ENCODE results near the gene ZBTB8A.
"Not testable (repeated sequence)": the region's sequence is repeated elsewhere in the genome, so short reads cannot be mapped to it uniquely, and the experiment has no call there.

Gene ZBTB8A
- total RNA-seq: 0 to 0.07 reads per million in 2 donors

GRCh38 chr1:32538887-32539583 is at the start of gene ZBTB8A:
Gene ZBTB8A (plus strand): TSS chr1:32539427. CDS start chr1:32592932, 53,505 bp downstream.
- no peak for DNase-seq

- no peak for DNase-seq
These were observed 49.3 kb upstream of the ZBTB8A start for GRCh38 chr1:32489774-32490454.

- DNase-seq: no peak
These were observed 47.8 kb upstream of the ZBTB8A start for GRCh38 chr1:32491386-32491785.

GRCh38 chr1:32494196-32494595 is 45.0 kb upstream of the ZBTB8A start:
- no peak for DNase-seq

- DNase-seq: no peak
These were observed 44.4 kb upstream of the ZBTB8A start for GRCh38 chr1:32494711-32495337.

GRCh38 chr1:32496127-32496526 is 43.1 kb upstream of the ZBTB8A start:
- DNase-seq: no peak

GRCh38 chr1:32498751-32499150 is 40.5 kb upstream of the ZBTB8A start:
- DNase-seq: no peak

GRCh38 chr1:32500387-32501209 is 38.6 kb upstream of the ZBTB8A start:
- no peak for DNase-seq

- DNase-seq: no peak
These were observed 37.4 kb upstream of the ZBTB8A start for GRCh38 chr1:32501865-32502264.

- DNase-seq: no peak
These were observed 36.1 kb upstream of the ZBTB8A start for GRCh38 chr1:32503153-32503552.

GRCh38 chr1:32507021-32507420 is 32.2 kb upstream of the ZBTB8A start:
- DNase-seq: no peak

- no peak for DNase-seq
These were observed 30.5 kb upstream of the ZBTB8A start for GRCh38 chr1:32508761-32509160.

GRCh38 chr1:32509939-32510338 is 29.3 kb upstream of the ZBTB8A start:
- no peak for DNase-seq

- DNase-seq: no peak
These were observed 22.8 kb upstream of the ZBTB8A start for GRCh38 chr1:32516402-32516801.

- no peak for DNase-seq
These were observed 20.3 kb upstream of the ZBTB8A start for GRCh38 chr1:32518976-32519375.

GRCh38 chr1:32521165-32521564 is 18.1 kb upstream of the ZBTB8A start:
- no peak for DNase-seq

- DNase-seq: no peak
These were observed 14.2 kb upstream of the ZBTB8A start for GRCh38 chr1:32525053-32525452.

GRCh38 chr1:32525661-32526444 is 13.4 kb upstream of the ZBTB8A start:
- DNase-seq: no peak

GRCh38 chr1:32528550-32528949 is 10.7 kb upstream of the ZBTB8A start:
- not testable (repeated sequence) for DNase-seq

- no peak for DNase-seq
These were observed 5.4 kb upstream of the ZBTB8A start for GRCh38 chr1:32533792-32534327.

- no peak for DNase-seq
These were observed 3.1 kb upstream of the ZBTB8A start for GRCh38 chr1:32536117-32536516.

- no peak for DNase-seq
These were observed 2.5 kb upstream of the ZBTB8A start for GRCh38 chr1:32536764-32537163.

Data from T-helper 9 cell (primary cell).